ENCODE measurements around the gene SNX25. TPM values are rescaled to one million over a fixed set of nuclear protein-coding genes. Genes with fewer than 3 reads are reported as not detected.

Gene SNX25
- polyA plus RNA-seq, 1 donor (not counting 4 experiments of a cell fraction or from before 2014, with no cell fraction given), result 5.0 TPM

GRCh38 chr4:185243879-185244278, 34.5 kb downstream of the SNX25 start:
- dilution Hi-C loops (cut with MboI; ENCODE audit: extremely low pct_ligation_motif_present, low sequenced_read_pairs), result no loop called here
- Histone ChIP-seq H3K4me1 (ENCODE audit: control insufficient read depth, extremely low read depth, insufficient read depth, low read length) (no peaks in the 10 kb centered on the region), H3K9me3 (ENCODE audit: control insufficient read depth, low read depth, low read length) (no peaks in the 10 kb centered on the region), H4K20me1 (ENCODE audit: control insufficient read depth, extremely low read depth, insufficient read depth, low read length) (no peaks in the 10 kb centered on the region), H3K4me3 (ENCODE audit: control insufficient read depth in 2 of 3, extremely low read depth in 1 of 3, insufficient read depth in 2 of 3, low read depth in 1 of 3, low read length in 3 of 3) (no peak overlapping the region), H2AFZ (ENCODE audit: control insufficient read depth, low read length) (no peak overlapping the region), H3K4me2 (ENCODE audit: control insufficient read depth, extremely low read depth, insufficient read depth, low read depth, low read length) (no peak overlapping the region), H3K27ac (ENCODE audit: control insufficient read depth, insufficient read depth, low read length) (no peak overlapping the region), H3K27me3 (ENCODE audit: control insufficient read depth, extremely low read depth, insufficient read depth, low read length) (no peaks in the 10 kb centered on the region), H3K36me3 (ENCODE audit: control insufficient read depth in 2 of 2, extremely low read depth in 1 of 2, insufficient read depth in 2 of 2, low read length in 2 of 2) (no peaks in the 10 kb centered on the region), H3K9me1 (ENCODE audit: control insufficient read depth, extremely low read depth, insufficient read depth, low read length) (no peaks in the 10 kb centered on the region), H3K79me2 (ENCODE audit: control insufficient read depth, insufficient read depth, low read length) (no peaks in the 10 kb centered on the region), H3K9ac (ENCODE audit: control insufficient read depth, extremely low read depth, insufficient read depth, low read length) (no peak overlapping the region)
- DNase-seq (ENCODE audit: low read depth, low spot score) (no peak), FAIRE-seq (no peak)
- TF ChIP-seq EZH2 (IDR thresholded peaks at IDR 0.05; ENCODE audit: low read length), result no peak
- TF ChIP-seq CTCF (optimal IDR thresholded peaks at IDR 0.05 in 1 of 3, IDR thresholded peaks at IDR 0.05 in 1 of 3, conservative IDR thresholded peaks at IDR 0.05 in 1 of 3; ENCODE audit: extremely low read depth in 1 of 3, insufficient read depth in 2 of 3, low read length in 3 of 3), result no peak

GRCh38 chr4:185244763-185245162, 35.4 kb downstream of the SNX25 start:
- no peaks in the 10 kb centered on the region for H3K27me3 ChIP-seq (ENCODE audit: control insufficient read depth, extremely low read depth, insufficient read depth, low read length)
- no peaks in the 10 kb centered on the region for H3K36me3 ChIP-seq (ENCODE audit: control insufficient read depth in 2 of 2, extremely low read depth in 1 of 2, insufficient read depth in 2 of 2, low read length in 2 of 2)
- H3K27ac ChIP-seq (ENCODE audit: control insufficient read depth, insufficient read depth, low read length), result no peak overlapping the region
- H3K9ac ChIP-seq (ENCODE audit: control insufficient read depth, extremely low read depth, insufficient read depth, low read length), result no peak overlapping the region
- TF ChIP-seq CTCF (optimal IDR thresholded peaks at IDR 0.05 in 1 of 3, IDR thresholded peaks at IDR 0.05 in 1 of 3, conservative IDR thresholded peaks at IDR 0.05 in 1 of 3; ENCODE audit: extremely low read depth in 1 of 3, insufficient read depth in 2 of 3, low read length in 3 of 3) (no peak), EZH2 (IDR thresholded peaks at IDR 0.05; ENCODE audit: low read length) (no peak)
- no peak overlapping the region for H3K4me2 ChIP-seq (ENCODE audit: control insufficient read depth, extremely low read depth, insufficient read depth, low read depth, low read length)
- no peaks in the 10 kb centered on the region for H3K79me2 ChIP-seq (ENCODE audit: control insufficient read depth, insufficient read depth, low read length)
- no peaks in the 10 kb centered on the region for H3K4me1 ChIP-seq (ENCODE audit: control insufficient read depth, extremely low read depth, insufficient read depth, low read length)
- H2AFZ ChIP-seq (ENCODE audit: control insufficient read depth, low read length), result no peak overlapping the region
- no peak overlapping the region for H3K4me3 ChIP-seq (ENCODE audit: control insufficient read depth in 2 of 3, extremely low read depth in 1 of 3, insufficient read depth in 2 of 3, low read depth in 1 of 3, low read length in 3 of 3)
- H4K20me1 ChIP-seq (ENCODE audit: control insufficient read depth, extremely low read depth, insufficient read depth, low read length), result no peaks in the 10 kb centered on the region
- dilution Hi-C loops (cut with MboI; ENCODE audit: extremely low pct_ligation_motif_present, low sequenced_read_pairs), result no loop called here
- H3K9me1 ChIP-seq (ENCODE audit: control insufficient read depth, extremely low read depth, insufficient read depth, low read length), result no peaks in the 10 kb centered on the region
- no peak for FAIRE-seq
- DNase-seq (ENCODE audit: low read depth, low spot score), result no peak
- H3K9me3 ChIP-seq (ENCODE audit: control insufficient read depth, low read depth, low read length), result no peaks in the 10 kb centered on the region
